ENCODE results near the gene GNA14. TPM values are rescaled to one million over a fixed set of nuclear protein-coding genes. Genes with fewer than 3 reads are reported as not detected.
"Not testable (repeated sequence)": the region's sequence is repeated elsewhere in the genome, so short reads cannot be mapped to it uniquely, and the experiment has no call there.

The GNA14 gene
- total RNA-seq, 1 experiment from 2014 or later, result 0.42 TPM

GRCh38 chr9:77534376-77535057 lies 113.6 kb downstream of the GNA14 start:
- no peak for DNase-seq (ENCODE audit: low read depth)

- no peak for DNase-seq (ENCODE audit: low read depth)
These were observed 114.5 kb downstream of the GNA14 start for GRCh38 chr9:77533671-77534070.

- no peak for DNase-seq (ENCODE audit: low read depth)
These were observed 115.5 kb downstream of the GNA14 start for GRCh38 chr9:77532607-77533006.

- no peak for DNase-seq (ENCODE audit: low read depth)
These were observed 116.7 kb downstream of the GNA14 start for GRCh38 chr9:77531400-77531799.

GRCh38 chr9:77523891-77524290 lies 124.2 kb downstream of the GNA14 start:
- no peak for DNase-seq (ENCODE audit: low read depth)

GRCh38 chr9:77521091-77521490 lies 127.0 kb downstream of the GNA14 start:
- DNase-seq (ENCODE audit: low read depth), result no peak

- DNase-seq (ENCODE audit: low read depth), result no peak
These were observed 129.4 kb downstream of the GNA14 start for GRCh38 chr9:77518688-77519087.

- DNase-seq (ENCODE audit: low read depth), result no peak
These were observed 131.3 kb downstream of the GNA14 start for GRCh38 chr9:77516781-77517180.

- peak; percentile 90 for DNase-seq (ENCODE audit: low read depth)
These were observed 133.0 kb downstream of the GNA14 start for GRCh38 chr9:77514886-77515711.

GRCh38 chr9:77513457-77513856 lies 134.7 kb downstream of the GNA14 start:
- no peak for DNase-seq (ENCODE audit: low read depth)

- DNase-seq (ENCODE audit: low read depth), result no peak
These were observed 135.2 kb downstream of the GNA14 start for GRCh38 chr9:77512876-77513275.

- DNase-seq (ENCODE audit: low read depth), result no peak
These were observed 136.6 kb downstream of the GNA14 start for GRCh38 chr9:77511525-77511924.

- no peak for DNase-seq (ENCODE audit: low read depth)
These were observed 137.5 kb downstream of the GNA14 start for GRCh38 chr9:77510666-77511065.

GRCh38 chr9:77508396-77508795 lies 139.7 kb downstream of the GNA14 start:
- DNase-seq (ENCODE audit: low read depth), result no peak

- no peak for DNase-seq (ENCODE audit: low read depth)
These were observed 140.7 kb downstream of the GNA14 start for GRCh38 chr9:77507212-77507961.

- DNase-seq (ENCODE audit: low read depth), result no peak
These were observed 142.9 kb downstream of the GNA14 start for GRCh38 chr9:77505232-77505631.

- DNase-seq (ENCODE audit: low read depth), result no peak
These were observed 145.6 kb downstream of the GNA14 start for GRCh38 chr9:77502568-77502967.

GRCh38 chr9:77498891-77499290 lies 149.2 kb downstream of the GNA14 start:
- no peak for DNase-seq (ENCODE audit: low read depth)

GRCh38 chr9:77497322-77498198 lies 150.6 kb downstream of the GNA14 start:
- DNase-seq (ENCODE audit: low read depth), result no peak

- peak; percentile 80 for DNase-seq (ENCODE audit: low read depth)
These were observed 152.1 kb downstream of the GNA14 start for GRCh38 chr9:77495834-77496671.

- not testable (repeated sequence) for DNase-seq (ENCODE audit: low read depth)
These were observed 157.8 kb downstream of the GNA14 start for GRCh38 chr9:77490279-77490678.
